T-helper 1 cell (primary cell): ENCODE results near the gene NSUN2.

Experiments used
- DNase-seq, 5 donors: peaks; one replicate each; pipeline ENCODE4 v3.0.0-alpha.2; 2012 to 2020

The NSUN2 gene

GRCh38 chr5:6642655-6643054 lies 9.8 kb upstream of the NSUN2 start:
- DNase-seq: no peak

GRCh38 chr5:6638236-6638635 lies 5.4 kb upstream of the NSUN2 start:
- peak in 1 of 5 donors; percentile 32 for DNase-seq

GRCh38 chr5:6637590-6637989 lies 4.7 kb upstream of the NSUN2 start:
- no peak for DNase-seq

- DNase-seq: no peak
Measured at GRCh38 chr5:6637022-6637421, 4.2 kb upstream of the NSUN2 start.

GRCh38 chr5:6636293-6636692 lies 3.4 kb upstream of the NSUN2 start:
- DNase-seq: no peak

GRCh38 chr5:6634788-6635430 lies 2.1 kb upstream of the NSUN2 start:
- peak in 1 of 5 donors; percentile 31 for DNase-seq

GRCh38 chr5:6634306-6634705 lies 1.5 kb upstream of the NSUN2 start:
- DNase-seq: peak in 1 of 5 donors; percentile 6

- no peak for DNase-seq
Measured at GRCh38 chr5:6633469-6634245, 813 bp upstream of the NSUN2 start.

- DNase-seq: peak in 1 of 5 donors; percentile 27
Measured at GRCh38 chr5:6632324-6632887, 438 bp downstream of the NSUN2 start.

- DNase-seq: peak in 1 of 5 donors; percentile 23
Measured at GRCh38 chr5:6631441-6631840, 1.4 kb downstream of the NSUN2 start.

- no peak for DNase-seq
Measured at GRCh38 chr5:6626508-6626907, 6.3 kb downstream of the NSUN2 start.

- DNase-seq: no peak
Measured at GRCh38 chr5:6623941-6624340, 8.9 kb downstream of the NSUN2 start.

- DNase-seq: no peak
Measured at GRCh38 chr5:6623228-6623627, 9.6 kb downstream of the NSUN2 start.

- no peak for DNase-seq
Measured at GRCh38 chr5:6616632-6617031, 16.2 kb downstream of the NSUN2 start.

GRCh38 chr5:6615034-6615815 lies 17.6 kb downstream of the NSUN2 start:
- no peak for DNase-seq

- no peak for DNase-seq
Measured at GRCh38 chr5:6611334-6612256, 21.2 kb downstream of the NSUN2 start.

GRCh38 chr5:6608016-6608415 lies 24.8 kb downstream of the NSUN2 start:
- DNase-seq: no peak

GRCh38 chr5:6607559-6607936 lies 25.3 kb downstream of the NSUN2 start:
- DNase-seq: no peak

- DNase-seq: no peak
Measured at GRCh38 chr5:6606884-6607558, 25.8 kb downstream of the NSUN2 start.

GRCh38 chr5:6604946-6605345 lies 27.9 kb downstream of the NSUN2 start:
- no peak for DNase-seq

GRCh38 chr5:6604341-6604740 lies 28.5 kb downstream of the NSUN2 start:
- no peak for DNase-seq

- no peak for DNase-seq
Measured at GRCh38 chr5:6603643-6604042, 29.2 kb downstream of the NSUN2 start.
